Stimulated activated CD8-positive, alpha-beta memory T cell treated with anti-CD3 and anti-CD28 coated beads, Interleukin-12 subunit alpha, Interleukin-12 subunit beta, amount 100 ng/mL, for 24 hours (primary cell): ENCODE results near the gene BCKDHB.
"Not testable (repeated sequence)": the region's sequence is repeated elsewhere in the genome, so short reads cannot be mapped to it uniquely, and the experiment has no call there.

ENCODE experiments used
- DNase-seq: peaks from one replicate; pipeline ENCODE4 v3.0.0-alpha.2; 2020; ENCODE audit errors: extremely low read depth

BCKDHB gene

GRCh38 chr6:80209430-80209829 is 103.0 kb downstream of the BCKDHB start:
- no peak for DNase-seq

- no peak for DNase-seq
Observed at GRCh38 chr6:80210618-80211017, 104.1 kb downstream of the BCKDHB start.

GRCh38 chr6:80211286-80211685 is 104.8 kb downstream of the BCKDHB start:
- DNase-seq, result no peak

GRCh38 chr6:80211890-80212289 is 105.4 kb downstream of the BCKDHB start:
- not testable (repeated sequence) for DNase-seq

- DNase-seq, result no peak
Observed at GRCh38 chr6:80214436-80215022, 108.1 kb downstream of the BCKDHB start.

- no peak for DNase-seq
Observed at GRCh38 chr6:80215063-80215462, 108.6 kb downstream of the BCKDHB start.

GRCh38 chr6:80217794-80218193 is 111.3 kb downstream of the BCKDHB start:
- DNase-seq, result no peak

- DNase-seq, result no peak
Observed at GRCh38 chr6:80223743-80224212, 117.3 kb downstream of the BCKDHB start.

GRCh38 chr6:80226151-80226550 is 119.7 kb downstream of the BCKDHB start:
- DNase-seq, result no peak

GRCh38 chr6:80226699-80227098 is 120.2 kb downstream of the BCKDHB start:
- DNase-seq, result no peak

- DNase-seq, result no peak
Observed at GRCh38 chr6:80227545-80228105, 121.2 kb downstream of the BCKDHB start.

GRCh38 chr6:80233262-80233661 is 126.8 kb downstream of the BCKDHB start:
- DNase-seq, result no peak

- no peak for DNase-seq
Observed at GRCh38 chr6:80233958-80234357, 127.5 kb downstream of the BCKDHB start.

- no peak for DNase-seq
Observed at GRCh38 chr6:80234401-80234800, 127.9 kb downstream of the BCKDHB start.

- DNase-seq, result no peak
Observed at GRCh38 chr6:80234908-80235307, 128.4 kb downstream of the BCKDHB start.

GRCh38 chr6:80235647-80236046 is 129.2 kb downstream of the BCKDHB start:
- no peak for DNase-seq

GRCh38 chr6:80238754-80239153 is 132.3 kb downstream of the BCKDHB start:
- not testable (repeated sequence) for DNase-seq

GRCh38 chr6:80245043-80245442 is 138.6 kb downstream of the BCKDHB start:
- no peak for DNase-seq

GRCh38 chr6:80249897-80250296 is 143.4 kb downstream of the BCKDHB start:
- no peak for DNase-seq

GRCh38 chr6:80250391-80250997 is 144.0 kb downstream of the BCKDHB start:
- no peak for DNase-seq

GRCh38 chr6:80251321-80251720 is 144.8 kb downstream of the BCKDHB start:
- no peak for DNase-seq

GRCh38 chr6:80254716-80255115 is 148.2 kb downstream of the BCKDHB start:
- no peak for DNase-seq

GRCh38 chr6:80256691-80257090 is 150.2 kb downstream of the BCKDHB start:
- no peak for DNase-seq
